ENCODE measurements around the gene HAAO. TPM values are rescaled to one million over a fixed set of nuclear protein-coding genes. Genes with fewer than 3 reads are reported as not detected.

The HAAO gene
- total and polyA plus RNA-seq, 2 of the 13 experiments (the other 11 are each of a cell fraction or from before 2014, with no cell fraction given), result 36.1 to 42.7 TPM

- TF ChIP-seq DNMT1 (CRISPR knock-in tag; IDR thresholded peaks at IDR 0.05) (no peak; the same call in 1 of the 2 replicates), ZNF235 (CRISPR knock-in tag; IDR thresholded peaks at IDR 0.05; ENCODE audit: borderline replicate concordance) (0 out of 2 replicates have a peak, but pooled peaks have one; percentile 3), SOX5 (CRISPR knock-in tag; IDR thresholded peaks at IDR 0.05; ENCODE audit: borderline replicate concordance) (0 out of 2 replicates have a peak, but pooled peaks have one; percentile 4), ZNF44 (CRISPR knock-in tag; IDR thresholded peaks at IDR 0.05) (no peak), ZNF143 (CRISPR knock-in tag; IDR thresholded peaks at IDR 0.05) (no peak; the same call in 1 of the 2 replicates), MAFF (IDR thresholded peaks at IDR 0.05; ENCODE audit: low read depth, low read length) (no peak), PTBP1 (IDR thresholded peaks at IDR 0.05; ENCODE audit: low read depth, low read length, poor library complexity, severe bottlenecking) (no peak), SMYD3 (CRISPR knock-in tag; IDR thresholded peaks at IDR 0.05) (no peak), ZFAT (CRISPR knock-in tag; conservative IDR thresholded peaks at IDR 0.05) (no peak), SNRNP70 (IDR thresholded peaks at IDR 0.05; ENCODE audit: low read depth, low read length) (no peak), KDM5A (IDR thresholded peaks at IDR 0.05; ENCODE audit: borderline replicate concordance, low read length) (no peak), PRDM15 (CRISPR knock-in tag; IDR thresholded peaks at IDR 0.05) (peak; percentile 95), HOXD1 (CRISPR knock-in tag; IDR thresholded peaks at IDR 0.05) (no peak), MYNN (CRISPR knock-in tag; IDR thresholded peaks at IDR 0.05; ENCODE audit: low read depth) (no peak), MED8 (CRISPR knock-in tag; IDR thresholded peaks at IDR 0.05; ENCODE audit: insufficient replicate concordance) (no peak), DRAP1 (CRISPR knock-in tag; IDR thresholded peaks at IDR 0.05) (no peak), PCBP2 (optimal IDR thresholded peaks at IDR 0.05; ENCODE audit: low read depth, low read length, poor library complexity, severe bottlenecking) (no peak), KDM5B (CRISPR knock-in tag; IDR thresholded peaks at IDR 0.05; ENCODE audit: borderline replicate concordance) (peak; percentile 53; the same call in 1 of the 2 replicates)
- TF ChIP-seq, protein P1, sequence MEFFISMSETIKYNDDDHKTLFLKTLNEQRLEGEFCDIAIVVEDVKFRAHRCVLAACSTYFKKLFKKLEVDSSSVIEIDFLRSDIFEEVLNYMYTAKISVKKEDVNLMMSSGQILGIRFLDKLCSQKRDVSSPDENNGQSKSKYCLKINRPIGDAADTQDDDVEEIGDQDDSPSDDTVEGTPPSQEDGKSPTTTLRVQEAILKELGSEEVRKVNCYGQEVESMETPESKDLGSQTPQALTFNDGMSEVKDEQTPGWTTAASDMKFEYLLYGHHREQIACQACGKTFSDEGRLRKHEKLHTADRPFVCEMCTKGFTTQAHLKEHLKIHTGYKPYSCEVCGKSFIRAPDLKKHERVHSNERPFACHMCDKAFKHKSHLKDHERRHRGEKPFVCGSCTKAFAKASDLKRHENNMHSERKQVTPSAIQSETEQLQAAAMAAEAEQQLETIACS (CRISPR knock-in tag; IDR thresholded peaks at IDR 0.05), result no peak
- TF ChIP-seq, protein P2, sequence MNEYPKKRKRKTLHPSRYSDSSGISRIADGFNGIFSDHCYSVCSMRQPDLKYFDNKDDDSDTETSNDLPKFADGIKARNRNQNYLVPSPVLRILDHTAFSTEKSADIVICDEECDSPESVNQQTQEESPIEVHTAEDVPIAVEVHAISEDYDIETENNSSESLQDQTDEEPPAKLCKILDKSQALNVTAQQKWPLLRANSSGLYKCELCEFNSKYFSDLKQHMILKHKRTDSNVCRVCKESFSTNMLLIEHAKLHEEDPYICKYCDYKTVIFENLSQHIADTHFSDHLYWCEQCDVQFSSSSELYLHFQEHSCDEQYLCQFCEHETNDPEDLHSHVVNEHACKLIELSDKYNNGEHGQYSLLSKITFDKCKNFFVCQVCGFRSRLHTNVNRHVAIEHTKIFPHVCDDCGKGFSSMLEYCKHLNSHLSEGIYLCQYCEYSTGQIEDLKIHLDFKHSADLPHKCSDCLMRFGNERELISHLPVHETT (CRISPR knock-in tag; conservative IDR thresholded peaks at IDR 0.05), result no peak
- TF ChIP-seq, protein P3, sequence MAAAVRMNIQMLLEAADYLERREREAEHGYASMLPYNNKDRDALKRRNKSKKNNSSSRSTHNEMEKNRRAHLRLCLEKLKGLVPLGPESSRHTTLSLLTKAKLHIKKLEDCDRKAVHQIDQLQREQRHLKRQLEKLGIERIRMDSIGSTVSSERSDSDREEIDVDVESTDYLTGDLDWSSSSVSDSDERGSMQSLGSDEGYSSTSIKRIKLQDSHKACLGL (CRISPR knock-in tag; IDR thresholded peaks at IDR 0.05), result 0 out of 2 replicates have a peak, but pooled peaks have one; percentile 46
- TF ChIP-seq, protein P4, sequence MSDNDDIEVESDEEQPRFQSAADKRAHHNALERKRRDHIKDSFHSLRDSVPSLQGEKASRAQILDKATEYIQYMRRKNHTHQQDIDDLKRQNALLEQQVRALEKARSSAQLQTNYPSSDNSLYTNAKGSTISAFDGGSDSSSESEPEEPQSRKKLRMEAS (IDR thresholded peaks at IDR 0.05), result no peak
Observed at GRCh38 chr2:42810971-42811811, 18.8 kb upstream of the HAAO start (continued).
